ENCODE data around the gene SLC26A1.

SLC26A1 gene

DNA sequence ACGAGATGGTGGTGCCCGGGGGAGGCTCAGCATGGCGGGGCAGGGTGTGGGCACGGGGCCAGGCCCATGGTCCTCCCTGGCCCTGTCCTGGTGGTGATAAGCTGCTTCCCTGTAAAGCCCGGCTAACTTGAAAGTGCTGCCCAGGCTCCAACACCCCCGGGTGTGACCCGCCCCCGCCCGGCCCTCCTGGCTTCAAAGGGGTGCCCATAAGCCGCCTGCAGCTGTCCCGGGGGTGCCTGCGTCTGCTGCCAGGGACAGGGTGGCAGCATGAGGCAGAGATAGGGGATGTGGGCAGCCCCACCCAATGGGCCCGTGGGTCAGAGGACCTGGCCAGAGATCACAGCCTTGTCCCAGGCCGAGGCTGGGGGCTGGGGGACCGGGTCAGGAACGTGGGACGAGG is 36.3 kb upstream of the SLC26A1 start:
- DNase-seq (ENCODE audit: low read depth in 1 of 2, low spot score in 1 of 2), result no peak

DNA sequence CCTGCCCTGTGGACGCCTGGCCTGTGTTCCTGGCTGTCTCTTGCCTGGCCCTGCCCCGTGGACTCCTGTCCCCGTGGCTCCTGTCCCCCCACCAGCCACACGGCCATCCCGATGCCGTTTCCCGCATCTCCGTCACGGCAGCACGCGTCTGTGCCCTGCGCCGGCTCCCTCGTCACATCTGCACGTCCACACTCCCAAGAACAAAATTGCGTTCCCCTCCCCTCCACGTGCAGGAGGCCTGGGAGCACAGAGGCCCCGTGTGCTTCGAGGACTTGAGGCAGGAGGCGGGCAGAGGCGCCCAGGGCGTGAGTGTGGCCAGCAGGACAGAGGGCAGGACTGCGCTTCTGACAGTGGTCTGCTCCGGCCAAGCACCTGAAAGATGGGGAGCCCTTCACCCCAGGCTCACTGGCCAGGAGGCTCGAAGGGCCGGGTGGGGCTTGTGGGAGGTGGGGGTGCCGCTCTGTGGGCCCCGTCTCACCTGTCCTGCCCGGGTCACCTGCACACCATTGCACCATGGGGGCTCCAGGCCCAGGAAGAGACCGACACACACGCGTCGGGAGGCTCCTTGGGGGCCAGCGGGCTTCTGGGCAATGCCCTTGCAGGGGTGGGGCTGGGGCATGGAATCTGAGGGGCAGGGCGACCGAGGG is 35.5 kb upstream of the SLC26A1 start:
- DNase-seq (ENCODE audit: low read depth in 1 of 2, low spot score in 1 of 2), result no peak

DNA sequence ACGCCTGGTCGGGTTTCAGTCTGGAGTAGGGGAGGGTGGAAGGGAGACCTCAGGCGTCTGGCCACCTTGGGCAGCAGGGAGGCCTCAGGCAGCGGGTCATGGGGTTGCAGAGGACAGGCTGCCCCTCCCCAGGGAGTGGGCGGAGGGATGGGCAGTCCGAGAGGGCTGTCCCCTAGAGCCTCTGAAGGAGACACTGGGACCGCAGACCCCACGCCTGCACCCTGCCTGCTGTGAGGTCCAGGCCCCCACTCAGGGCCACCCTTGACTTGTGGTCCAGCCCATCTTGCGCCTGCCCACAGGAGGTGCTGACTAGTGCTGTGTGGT is 34.7 kb upstream of the SLC26A1 start:
- DNase-seq (ENCODE audit: low read depth in 1 of 2, low spot score in 1 of 2), result no peak

DNA sequence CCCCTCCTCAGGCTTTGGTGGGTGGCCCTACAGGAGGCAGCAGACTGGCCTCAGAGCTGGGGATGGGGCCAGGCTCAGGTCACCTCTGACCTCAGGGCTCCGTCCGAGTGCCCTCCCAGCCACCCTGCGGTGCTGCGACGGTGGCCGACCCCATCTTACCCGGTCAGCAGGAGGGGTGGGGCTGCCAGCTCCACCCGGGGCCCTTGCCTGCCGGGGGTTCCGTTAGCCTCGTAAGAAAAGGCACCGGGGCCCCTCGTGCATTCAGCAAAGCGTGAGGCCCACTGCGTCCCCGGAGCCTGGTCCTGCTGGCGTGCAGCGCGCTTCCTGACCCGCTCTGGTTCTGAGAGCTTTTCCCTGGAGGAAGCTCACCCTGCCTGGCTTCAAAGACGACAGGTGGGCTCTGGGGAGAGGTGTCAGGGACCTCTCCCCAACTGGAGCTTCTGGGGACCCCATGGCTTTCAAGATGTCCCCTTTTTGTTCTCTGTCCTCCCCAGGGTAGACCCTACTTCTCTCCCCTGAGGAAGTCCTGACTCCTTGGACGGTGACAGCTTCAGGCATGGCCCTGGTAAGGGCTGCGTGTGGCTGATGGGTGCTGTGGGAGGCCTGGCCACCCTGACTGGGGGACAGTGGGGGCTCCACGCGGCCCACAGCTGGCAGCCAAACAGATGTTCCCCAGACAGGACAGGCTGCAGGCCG is 34.2 kb upstream of the SLC26A1 start:
- no peak for DNase-seq (ENCODE audit: low read depth in 1 of 2, low spot score in 1 of 2)

DNA sequence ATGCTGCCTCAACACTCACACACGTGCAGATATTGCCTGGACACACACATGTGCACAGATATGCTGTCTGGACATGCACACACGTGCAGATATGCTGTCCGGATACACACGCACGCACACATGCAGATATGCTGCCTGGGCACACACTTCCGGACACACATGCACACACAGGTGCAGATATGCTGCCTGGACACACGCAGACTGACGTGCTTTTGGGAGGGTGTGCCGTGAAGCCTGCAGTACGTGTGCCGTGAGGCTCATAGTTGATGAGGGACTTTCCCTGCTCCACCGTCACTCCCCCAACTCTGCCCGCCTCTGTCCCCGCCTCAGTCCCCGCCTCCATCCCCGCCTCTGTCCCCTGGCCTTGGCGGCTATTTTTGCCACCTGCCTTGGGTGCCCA is 32.9 kb upstream of the SLC26A1 start:
- DNase-seq (ENCODE audit: low read depth in 1 of 2, low spot score in 1 of 2), result peak in 1 of 2 donors; percentile 25

DNA sequence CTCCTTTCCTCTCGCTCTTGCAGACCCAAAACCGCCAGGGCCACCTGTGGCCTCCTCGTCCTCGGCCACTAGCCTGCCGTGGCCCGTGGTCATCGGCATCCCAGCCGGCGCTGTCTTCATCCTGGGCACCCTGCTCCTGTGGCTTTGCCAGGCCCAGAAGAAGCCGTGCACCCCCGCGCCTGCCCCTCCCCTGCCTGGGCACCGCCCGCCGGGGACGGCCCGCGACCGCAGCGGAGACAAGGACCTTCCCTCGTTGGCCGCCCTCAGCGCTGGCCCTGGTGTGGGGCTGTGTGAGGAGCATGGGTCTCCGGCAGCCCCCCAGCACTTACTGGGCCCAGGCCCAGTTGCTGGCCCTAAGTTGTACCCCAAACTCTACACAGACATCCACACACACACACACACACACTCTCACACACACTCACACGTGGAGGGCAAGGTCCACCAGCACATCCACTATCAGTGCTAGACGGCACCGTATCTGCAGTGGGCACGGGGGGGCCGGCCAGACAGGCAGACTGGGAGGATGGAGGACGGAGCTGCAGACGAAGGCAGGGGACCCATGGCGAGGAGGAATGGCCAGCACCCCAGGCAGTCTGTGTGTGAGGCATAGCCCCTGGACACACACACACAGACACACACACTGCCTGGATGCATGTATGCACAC is 31.8 kb upstream of the SLC26A1 start:
- DNase-seq (ENCODE audit: low read depth in 1 of 2, low spot score in 1 of 2), result no peak

DNA sequence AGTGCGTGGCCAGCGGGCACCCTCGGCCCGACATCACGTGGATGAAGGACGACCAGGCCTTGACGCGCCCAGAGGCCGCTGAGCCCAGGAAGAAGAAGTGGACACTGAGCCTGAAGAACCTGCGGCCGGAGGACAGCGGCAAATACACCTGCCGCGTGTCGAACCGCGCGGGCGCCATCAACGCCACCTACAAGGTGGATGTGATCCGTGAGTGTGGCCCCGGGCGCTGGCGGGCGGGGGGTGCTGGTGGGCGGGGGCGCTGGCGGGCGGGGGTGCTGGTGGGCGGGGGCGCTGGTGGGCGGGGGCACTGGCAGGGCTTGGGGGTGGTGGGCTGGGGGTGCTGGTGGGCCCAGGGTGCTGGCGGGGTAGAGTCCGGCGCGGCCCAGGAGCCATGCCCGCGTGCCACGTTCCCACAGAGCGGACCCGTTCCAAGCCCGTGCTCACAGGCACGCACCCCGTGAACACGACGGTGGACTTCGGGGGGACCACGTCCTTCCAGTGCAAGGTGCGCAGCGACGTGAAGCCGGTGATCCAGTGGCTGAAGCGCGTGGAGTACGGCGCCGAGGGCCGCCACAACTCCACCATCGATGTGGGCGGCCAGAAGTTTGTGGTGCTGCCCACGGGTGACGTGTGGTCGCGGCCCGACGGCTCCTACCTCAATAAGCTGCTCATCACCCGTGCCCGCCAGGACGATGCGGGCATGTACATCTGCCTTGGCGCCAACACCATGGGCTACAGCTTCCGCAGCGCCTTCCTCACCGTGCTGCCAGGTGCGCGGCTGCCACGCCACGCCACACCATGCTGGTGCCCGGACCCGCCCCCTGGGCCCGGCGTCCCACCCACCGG is 30.9 kb upstream of the SLC26A1 start:
- DNase-seq (ENCODE audit: low read depth in 1 of 2, low spot score in 1 of 2), result no peak

DNA sequence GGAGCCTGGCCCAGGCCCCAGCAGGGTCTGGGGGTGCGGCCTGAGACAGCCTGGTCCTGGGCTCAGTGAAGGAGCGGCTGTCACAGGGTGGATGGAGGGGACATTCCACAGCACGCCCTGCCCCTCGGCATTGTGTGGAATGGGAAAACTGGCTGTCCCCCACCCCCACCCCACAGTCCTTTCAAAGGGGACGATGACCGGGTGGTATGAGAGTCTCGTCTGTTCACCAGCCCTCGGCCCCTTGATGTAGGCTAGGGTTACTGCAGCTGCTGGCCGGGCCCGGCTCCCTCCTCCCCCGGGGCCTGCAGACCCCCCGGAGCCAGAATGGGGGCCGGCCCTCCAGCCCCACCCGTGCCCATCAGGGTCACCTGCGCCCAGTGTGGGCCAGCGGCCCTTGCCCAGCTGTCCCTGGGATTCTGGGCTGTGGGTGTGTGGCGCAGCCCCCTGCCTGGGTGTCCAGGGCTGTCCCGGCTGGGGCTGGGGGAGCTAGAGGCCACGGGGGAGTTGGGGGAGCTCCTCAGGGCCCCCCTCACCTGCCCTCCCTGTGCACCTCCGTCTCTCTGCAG is 30.0 kb upstream of the SLC26A1 start:
- DNase-seq (ENCODE audit: low read depth in 1 of 2, low spot score in 1 of 2), result no peak

DNA sequence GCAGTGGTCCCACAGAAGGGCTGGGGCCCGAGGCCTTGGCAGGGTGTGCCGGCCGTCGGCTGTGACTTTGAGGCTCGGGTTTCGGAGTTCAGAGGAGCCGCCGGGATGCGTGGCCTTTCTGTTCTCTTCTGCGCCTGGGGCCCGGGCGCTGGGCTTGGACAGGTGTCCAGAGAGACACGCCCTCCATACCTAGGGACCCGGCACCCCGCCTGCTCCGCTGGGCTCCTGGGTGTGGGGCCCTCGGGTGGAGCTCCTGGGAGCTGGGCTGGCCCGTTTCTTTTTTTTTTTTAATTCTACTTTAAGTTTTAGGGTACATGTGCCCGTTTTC is 29.5 kb upstream of the SLC26A1 start:
- no peak for DNase-seq (ENCODE audit: low read depth in 1 of 2, low spot score in 1 of 2)

DNA sequence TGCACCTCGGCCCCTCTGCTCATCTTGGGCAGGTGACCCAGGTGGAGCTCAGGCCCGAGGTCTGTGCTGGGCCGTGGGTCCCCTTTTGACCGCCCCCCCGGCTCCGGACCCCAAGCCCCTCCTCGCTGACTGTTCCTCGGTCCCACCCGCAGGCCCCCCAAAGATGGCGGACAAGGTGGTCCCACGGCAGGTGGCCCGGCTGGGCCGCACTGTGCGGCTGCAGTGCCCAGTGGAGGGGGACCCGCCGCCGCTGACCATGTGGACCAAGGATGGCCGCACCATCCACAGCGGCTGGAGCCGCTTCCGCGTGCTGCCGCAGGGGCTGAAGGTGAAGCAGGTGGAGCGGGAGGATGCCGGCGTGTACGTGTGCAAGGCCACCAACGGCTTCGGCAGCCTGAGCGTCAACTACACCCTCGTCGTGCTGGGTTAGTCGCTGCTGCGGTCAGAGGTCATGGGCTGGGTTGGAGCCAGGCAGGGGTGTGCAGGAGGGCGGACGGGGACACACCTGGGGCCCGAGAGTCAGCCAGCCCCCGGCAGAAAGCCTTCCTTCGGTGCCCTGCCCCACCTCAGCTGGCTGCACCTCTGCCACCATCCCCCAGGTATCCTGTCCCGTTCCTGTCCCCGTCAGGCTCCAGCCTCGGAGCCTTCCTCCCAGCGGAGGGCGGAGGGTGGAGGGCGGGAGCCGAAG is 29.0 kb upstream of the SLC26A1 start:
- DNase-seq (ENCODE audit: low read depth in 1 of 2, low spot score in 1 of 2), result no peak

DNA sequence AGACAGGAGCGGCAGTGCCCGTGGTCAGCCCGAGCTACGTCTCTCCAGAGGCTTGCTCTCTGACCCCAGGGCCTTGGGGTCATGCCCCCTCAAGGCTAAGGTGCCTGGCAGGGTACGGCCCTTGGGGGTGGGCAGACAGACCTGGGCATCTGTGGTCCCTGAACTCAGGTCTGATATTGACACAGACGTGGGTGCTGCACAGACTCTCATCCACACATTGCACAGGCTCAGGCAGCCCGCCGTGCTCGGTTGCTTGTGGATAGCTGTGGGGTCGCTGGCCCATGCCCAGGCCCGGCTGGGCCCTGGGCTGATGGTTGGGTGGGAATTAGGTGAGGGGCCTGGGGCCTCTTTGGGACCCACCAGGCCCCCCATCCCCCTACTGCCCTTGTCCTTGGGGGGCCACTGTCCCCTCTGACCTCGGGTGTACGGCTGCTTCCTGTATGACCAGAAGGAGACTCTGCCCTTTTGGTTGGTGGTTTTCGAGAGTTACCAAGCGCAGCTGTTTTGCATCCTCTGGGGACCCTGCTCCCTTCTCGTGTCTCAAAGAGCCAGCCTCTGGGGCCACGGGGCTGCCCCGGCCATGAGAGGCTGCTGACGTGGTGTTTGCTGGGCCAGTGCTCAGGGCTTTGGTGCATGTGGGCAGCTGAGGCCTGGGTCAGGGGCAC is 28.3 kb upstream of the SLC26A1 start:
- DNase-seq (ENCODE audit: low read depth in 1 of 2, low spot score in 1 of 2), result no peak

DNA sequence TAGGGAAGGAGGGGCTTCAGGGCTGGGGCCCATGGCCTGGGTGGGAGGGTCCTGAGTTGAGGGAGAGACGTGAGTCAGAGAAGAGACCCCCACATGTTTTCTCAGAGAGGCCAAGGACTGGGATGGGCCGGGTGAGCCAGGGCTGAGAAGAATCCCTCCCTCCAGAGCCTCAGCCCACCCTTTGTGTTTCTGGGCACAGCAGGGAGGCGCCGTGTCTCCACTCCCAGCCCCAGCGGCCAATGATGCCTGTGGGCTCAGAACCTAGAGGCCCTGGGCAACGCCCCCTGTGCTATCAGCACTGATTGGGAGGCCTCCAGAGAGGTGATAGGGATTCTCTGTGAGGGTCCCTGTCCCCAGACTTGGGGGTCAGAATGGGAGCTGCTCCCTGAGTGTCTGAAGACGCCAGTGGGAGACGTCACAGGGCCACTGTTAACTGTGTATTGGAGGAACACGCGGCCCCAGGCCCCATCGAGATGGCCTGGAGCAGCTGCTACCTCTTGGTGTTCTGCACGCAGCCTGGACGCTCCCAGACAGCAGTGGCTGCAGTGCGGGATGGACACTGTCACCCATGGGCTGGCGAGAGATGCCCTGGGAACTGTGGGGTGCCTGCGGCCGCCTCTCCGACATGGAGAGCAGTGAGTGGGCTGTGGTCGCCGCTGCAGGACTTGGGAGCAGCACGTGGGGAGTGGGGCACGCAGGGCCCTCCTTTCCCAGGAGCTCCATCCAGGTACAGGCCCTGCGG is 26.7 kb upstream of the SLC26A1 start:
- DNase-seq (ENCODE audit: low read depth in 1 of 2, low spot score in 1 of 2), result no peak

DNA sequence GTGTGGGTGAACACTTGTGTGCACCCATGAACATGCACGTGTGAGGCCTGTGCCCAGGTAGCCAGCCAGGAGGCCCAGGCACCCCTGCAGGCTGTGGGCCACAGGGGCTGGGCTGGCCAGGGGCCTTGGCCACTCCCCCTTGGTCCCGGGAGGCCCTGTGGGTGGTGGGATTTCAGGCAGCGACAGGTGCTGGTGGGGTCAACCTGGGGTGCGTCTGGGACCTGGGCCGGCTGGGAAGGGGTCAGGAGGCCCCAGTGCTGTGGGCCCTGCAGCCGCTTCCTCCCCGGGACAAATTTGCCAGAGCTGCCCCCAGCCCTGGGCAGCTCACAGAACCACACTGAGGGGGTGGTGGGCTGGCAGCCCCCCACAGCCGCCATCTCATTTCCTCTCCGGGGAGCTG is 26.1 kb upstream of the SLC26A1 start:
- no peak for DNase-seq (ENCODE audit: low read depth in 1 of 2, low spot score in 1 of 2)

DNA sequence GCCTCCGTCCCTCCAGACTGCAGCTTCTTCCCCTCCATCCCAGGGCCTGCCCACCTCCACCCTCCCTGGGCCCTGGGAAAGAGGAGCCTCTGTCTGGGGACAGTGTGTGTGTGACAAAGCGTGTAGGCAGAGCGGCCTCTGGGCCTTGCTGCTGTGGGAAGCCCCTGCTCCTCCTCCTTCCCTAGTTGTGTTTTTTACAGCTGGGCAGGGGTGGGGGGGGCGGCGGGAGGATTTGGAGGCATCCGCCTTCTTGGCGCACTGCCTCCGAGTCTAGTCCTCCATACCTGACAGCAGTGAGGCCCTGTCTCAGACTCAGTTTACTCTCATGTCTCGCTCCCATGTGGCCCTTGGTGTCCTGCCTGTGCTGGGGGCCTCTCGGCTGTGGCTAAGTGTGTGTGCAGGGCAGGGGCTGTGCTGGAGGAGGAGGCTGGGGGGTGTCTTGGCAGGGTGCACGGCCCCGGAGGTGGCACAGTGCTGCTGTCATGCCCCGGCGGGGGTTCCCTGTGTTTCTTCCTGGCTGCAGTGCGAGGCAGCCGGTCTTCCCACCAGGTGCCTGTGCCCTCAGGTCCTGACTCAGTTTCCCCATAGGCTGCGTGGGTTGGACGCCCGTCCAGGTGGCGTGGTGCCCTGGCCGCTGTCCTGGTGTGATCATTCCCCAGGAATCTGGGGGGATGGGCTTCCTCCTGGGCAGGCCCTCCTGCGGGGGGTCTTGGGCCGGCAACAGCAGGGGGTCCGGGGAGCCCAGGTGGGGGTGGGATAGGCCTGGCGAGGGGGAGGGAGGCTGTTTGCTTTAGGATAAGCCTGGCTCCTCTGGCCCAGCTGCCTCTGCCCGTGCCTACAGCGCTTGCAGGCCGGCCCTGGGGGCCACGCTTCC is 25.2 kb upstream of the SLC26A1 start:
- no peak for DNase-seq (ENCODE audit: low read depth in 1 of 2, low spot score in 1 of 2)

DNA sequence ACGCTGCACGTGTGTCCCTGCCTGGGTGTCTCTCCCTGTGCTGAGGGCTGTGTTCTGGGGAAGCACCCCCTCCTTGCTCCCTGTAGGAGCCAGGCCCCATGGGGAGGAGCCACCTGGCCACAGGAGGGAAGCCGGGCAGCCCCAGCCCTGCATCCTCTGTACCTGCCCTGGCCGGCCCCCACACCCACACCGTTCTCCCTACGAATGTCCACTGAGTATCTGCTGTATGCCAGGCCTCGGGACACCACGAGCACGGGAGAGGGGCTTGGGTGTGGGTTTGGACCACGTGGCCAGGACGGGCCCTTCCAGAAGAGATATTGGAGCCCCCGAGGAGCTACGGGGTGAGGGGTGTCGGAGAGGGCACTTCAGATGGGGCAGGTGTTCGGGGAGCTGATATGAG is 24.5 kb upstream of the SLC26A1 start:
- no peak for DNase-seq (ENCODE audit: low read depth in 1 of 2, low spot score in 1 of 2)

DNA sequence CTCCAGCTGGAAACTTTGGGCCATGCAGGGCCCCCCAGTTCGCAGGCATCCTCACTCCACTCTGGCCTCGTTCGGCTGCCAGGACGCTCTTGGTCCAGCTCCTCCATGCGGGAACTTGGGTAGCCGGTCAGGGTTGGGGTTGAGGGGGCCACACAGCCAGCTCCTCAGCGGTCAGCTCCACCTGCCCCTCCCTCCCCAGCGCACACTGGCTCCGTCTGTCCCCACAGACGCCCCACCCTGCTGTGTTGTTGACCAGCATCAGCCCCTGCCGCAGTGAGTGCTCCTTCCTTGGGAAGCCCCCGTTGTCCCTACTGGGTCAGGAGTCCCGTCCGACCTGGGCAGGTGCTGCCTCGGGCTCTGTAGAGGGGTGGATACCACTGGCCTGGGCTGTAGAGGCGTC is 24.0 kb upstream of the SLC26A1 start:
- no peak for DNase-seq (ENCODE audit: low read depth in 1 of 2, low spot score in 1 of 2)

DNA sequence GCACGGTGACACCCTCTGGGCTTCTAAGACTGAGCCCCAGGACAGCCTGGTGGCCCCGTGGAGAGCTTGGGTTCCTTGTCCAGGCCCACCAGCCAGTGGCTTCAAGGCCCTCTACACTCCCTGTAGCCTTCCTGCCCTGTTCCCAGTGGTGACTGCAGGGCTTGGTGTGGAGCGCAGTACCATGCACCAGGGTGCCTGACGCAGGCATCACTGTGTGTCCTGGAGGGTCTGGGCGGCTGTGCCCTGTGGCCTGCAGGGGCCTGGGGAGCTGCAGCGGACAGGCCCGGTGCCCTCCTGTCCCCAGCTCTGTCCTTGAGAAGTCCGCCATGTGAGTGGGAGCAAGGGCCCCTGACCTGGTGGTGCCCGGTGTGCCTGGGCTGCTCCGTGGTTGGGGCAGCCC is 22.5 kb upstream of the SLC26A1 start:
- no peak for DNase-seq (ENCODE audit: low read depth in 1 of 2, low spot score in 1 of 2)

DNA sequence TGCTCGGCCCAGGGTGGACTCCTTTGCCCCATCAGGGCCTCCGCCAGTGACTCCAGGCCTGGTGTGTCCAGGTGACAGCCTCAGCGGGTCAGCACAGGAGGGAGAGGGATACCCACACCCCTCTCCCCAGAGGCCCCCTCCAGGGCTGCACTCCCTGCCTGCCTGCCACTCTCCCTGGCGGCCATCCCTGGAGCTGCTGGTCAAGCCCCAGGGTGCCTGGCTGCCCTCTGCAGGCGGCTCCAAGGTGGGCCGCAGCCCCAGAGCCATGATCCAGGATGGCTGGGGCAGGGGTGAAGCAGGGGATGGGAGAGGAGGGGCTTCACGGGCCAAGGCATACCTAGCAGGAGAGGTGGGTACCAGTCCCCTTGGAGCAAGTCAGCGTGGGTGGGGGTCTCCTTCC is 22.0 kb upstream of the SLC26A1 start:
- DNase-seq (ENCODE audit: low read depth in 1 of 2, low spot score in 1 of 2), result no peak

All from activated CD4-positive, alpha-beta T cell treated with anti-CD3 and anti-CD28 coated beads, Interleukin-2, amount 50 U/mL, for 24 hours (primary cell).